Right lobe of liver (tissue), 4 donors: ENCODE measurements around the gene LENEP.

Experiments
- CTCF ChIP-seq, 4 donors: fragments of 200-600 bp in 3 of 4; fragments of 450-650 bp in 1 of 4; IDR thresholded peaks; one replicate each; pipeline versions ENCODE4 v1.5.1 to v1.8.0; 2016 to 2022; ENCODE audit warnings: antibody characterized with exemption in 4 of 4, mild to moderate bottlenecking in 2 of 4
- POLR2A ChIP-seq: fragments of 450-650 bp; IDR thresholded peaks from one replicate; pipeline ENCODE4 v1.6.1; 2017; ENCODE audit warnings: antibody characterized with exemption, mild to moderate bottlenecking
- donor health status: DM: no; HTN: no; CAD: no.
- donor health status: DM: no; HTN: no; CAD: no.
- donor health status: DM: no; HTN: yes; CAD: no.

- TF ChIP-seq POLR2A (no peak), CTCF (IDR thresholded peaks at IDR 0.05) (no peak)
Measured at GRCh38 chr1:155030243-155030795, 36.9 kb downstream of the LENEP start.
